Vagina (tissue), 2 donors: Measurements from ENCODE around the gene DBN1. TPM values are rescaled to one million over a fixed set of nuclear protein-coding genes. Genes with fewer than 3 reads are reported as not detected.

Experiments
- DNase-seq, 2 donors: peaks; one replicate each; pipeline ENCODE4 v3.0.0-alpha.2; 2017; ENCODE audit errors: extremely low spot score in 2 of 2
- H3K27ac ChIP-seq: fragments of 200-600 bp; sonication (generic); one replicate; pipeline ENCODE4 v1.5.1; 2019
- H3K27me3 ChIP-seq: fragments of 200-600 bp; sonication (generic); one replicate; pipeline ENCODE4 v1.5.1; 2019
- H3K36me3 ChIP-seq, 2 donors: fragments of 200-600 bp; sonication (generic); one replicate each; pipeline ENCODE4 v1.5.1; 2017 to 2019
- H3K4me1 ChIP-seq: fragments of 200-600 bp; sonication (generic); one replicate; pipeline ENCODE4 v1.5.1; 2019
- H3K4me3 ChIP-seq, 2 donors: fragments of 200-600 bp; sonication (generic); 1 replicate in 1 of 2; 2 replicates in 1 of 2; pipeline ENCODE4 v1.5.1; 2016 to 2019
- H3K9me3 ChIP-seq: fragments of 200-600 bp; sonication (generic); one replicate; pipeline ENCODE4 v1.5.1; 2019
- CTCF ChIP-seq, 3 experiments: fragments of 450-650 bp in 2 of 3; fragments of 200-600 bp in 1 of 3; sonication (generic) in 1 of 3; IDR thresholded peaks; one replicate each; pipeline ENCODE4 v1.5.1; 2017 to 2019; ENCODE audit warnings: antibody characterized with exemption in 3 of 3, mild to moderate bottlenecking in 2 of 3, moderate library complexity in 2 of 3
- POLR2A ChIP-seq, 2 donors: fragments of 450-650 bp; IDR thresholded peaks; one replicate each; pipeline ENCODE4 v1.6.1; 2017; ENCODE audit warnings: antibody characterized with exemption in 2 of 2, mild to moderate bottlenecking in 2 of 2, moderate library complexity in 2 of 2
- POLR2AphosphoS5 ChIP-seq, 2 donors: sonication (generic); formaldehyde crosslinking; IDR thresholded peaks; one replicate each; pipeline ENCODE4 v1.9.0; 2017; ENCODE audit warnings: antibody characterized with exemption in 2 of 2, mild to moderate bottlenecking in 2 of 2, low read depth in 1 of 2; ENCODE audit not compliant: insufficient read depth in 1 of 2
- intact Hi-C: fragments of 100-400 bp; cut with DNase I; formaldehyde crosslinking; loops from one replicate; pipeline ENCODE4 v1.15.1; 2023
- total RNA-seq: library from RNA; depleted of rRNA; stranded (reverse); fragments of >200 nt; gene quantifications from one replicate; pipeline ENCODE4 v1.2.3, GENCODE V29; 2016

The DBN1 gene
- total RNA-seq, 1 donor from 2014 or later: 69.0 TPM

GRCh38 chr5:177507596-177508220, 34.3 kb upstream of the DBN1 start:
- H3K27me3 ChIP-seq: no peaks in the 10 kb centered on the region
- no peak overlapping the region for H3K27ac ChIP-seq
- peaks cover 5% of the 10 kb centered on the region for H3K4me1 ChIP-seq
- intact Hi-C loops: no loop called here
- H3K9me3 ChIP-seq: no peaks in the 10 kb centered on the region
- no peak for DNase-seq
- no peak overlapping the region for H3K4me3 ChIP-seq
- peaks cover 0 to 20% of the 10 kb centered on the region in 2 donors for H3K36me3 ChIP-seq
- no peak for TF ChIP-seq POLR2AphosphoS5 (IDR thresholded peaks at IDR 0.05; ENCODE audit: insufficient read depth in 1 of 2, low read depth in 1 of 2)
- TF ChIP-seq POLR2A (IDR thresholded peaks at IDR 0.05): no peak
- TF ChIP-seq CTCF (IDR thresholded peaks at IDR 0.05): no peak

- intact Hi-C loops: no loop called here
- H3K4me3 ChIP-seq: no peak overlapping the region
Observed at GRCh38 chr5:177507165-177507564, 33.7 kb upstream of the DBN1 start.

GRCh38 chr5:177505075-177505474, 31.6 kb upstream of the DBN1 start:
- H3K4me1 ChIP-seq: peaks cover 5% of the 10 kb centered on the region
- H3K27ac ChIP-seq: no peak overlapping the region
- intact Hi-C loops: no loop called here
- no peak overlapping the region for H3K4me3 ChIP-seq
- H3K36me3 ChIP-seq: no peaks in the 10 kb centered on the region
- TF ChIP-seq CTCF (IDR thresholded peaks at IDR 0.05) (no peak), POLR2AphosphoS5 (IDR thresholded peaks at IDR 0.05; ENCODE audit: insufficient read depth in 1 of 2, low read depth in 1 of 2) (no peak), POLR2A (IDR thresholded peaks at IDR 0.05) (no peak)
- no peaks in the 10 kb centered on the region for H3K9me3 ChIP-seq
- H3K27me3 ChIP-seq: no peaks in the 10 kb centered on the region
- no peak for DNase-seq

More at GRCh38 chr5:177507165-177507564, 33.7 kb upstream of the DBN1 start:
- H3K36me3 ChIP-seq: peaks cover 0 to 15% of the 10 kb centered on the region in 2 donors
- H3K27me3 ChIP-seq: no peaks in the 10 kb centered on the region
- no peaks in the 10 kb centered on the region for H3K9me3 ChIP-seq
- no peak overlapping the region for H3K27ac ChIP-seq
- no peak for TF ChIP-seq CTCF (IDR thresholded peaks at IDR 0.05)
- TF ChIP-seq POLR2AphosphoS5 (IDR thresholded peaks at IDR 0.05; ENCODE audit: insufficient read depth in 1 of 2, low read depth in 1 of 2): no peak
- no peak for TF ChIP-seq POLR2A (IDR thresholded peaks at IDR 0.05)
- DNase-seq: no peak
- H3K4me1 ChIP-seq: peaks cover 5% of the 10 kb centered on the region

- H3K36me3 ChIP-seq: no peaks in the 10 kb centered on the region
- no peaks in the 10 kb centered on the region for H3K27me3 ChIP-seq
- no peak for TF ChIP-seq POLR2AphosphoS5 (IDR thresholded peaks at IDR 0.05; ENCODE audit: insufficient read depth in 1 of 2, low read depth in 1 of 2)
- no peak for TF ChIP-seq CTCF (IDR thresholded peaks at IDR 0.05)
- TF ChIP-seq POLR2A (IDR thresholded peaks at IDR 0.05): no peak
- intact Hi-C loops: no loop called here
- no peak for DNase-seq
- H3K4me1 ChIP-seq: no peaks in the 10 kb centered on the region
- H3K9me3 ChIP-seq: no peaks in the 10 kb centered on the region
- H3K4me3 ChIP-seq: no peak overlapping the region
- no peak overlapping the region for H3K27ac ChIP-seq
Observed at GRCh38 chr5:177504086-177505056, 30.9 kb upstream of the DBN1 start.
